ENCODE measurements around the gene DLL4.

- no peak for TF ChIP-seq CTCF (IDR thresholded peaks at IDR 0.05; ENCODE audit: low read depth, low read length)
- no peak for TF ChIP-seq MAX (IDR thresholded peaks at IDR 0.05; ENCODE audit: low read depth, low read length)
- no peak for TF ChIP-seq POLR2A (IDR thresholded peaks at IDR 0.05; ENCODE audit: extremely low read depth, insufficient read length)
- no peak for TF ChIP-seq MYC (IDR thresholded peaks at IDR 0.05; ENCODE audit: low read depth, low read length)
These were observed 24.0 kb downstream of the DLL4 start, which contains the start of gene CHAC1 for GRCh38 chr15:40952901-40953712.
